Heart left ventricle (tissue), 13 donors: ENCODE measurements around the gene DNMT3A.

Experiments used
- CTCF ChIP-seq, 12 donors: fragments of 200-600 bp; sonication (generic) in 4 of 12; IDR thresholded peaks; one replicate each; pipeline versions ENCODE4 v1.5.0 to v1.8.0; 2018 to 2022; ENCODE audit warnings: antibody characterized with exemption in 12 of 12, mild to moderate bottlenecking in 5 of 12
- POLR2A ChIP-seq, 2 donors: fragments of 450-650 bp; IDR thresholded peaks; one replicate each; pipeline ENCODE4 v1.6.1; 2017; ENCODE audit warnings: antibody characterized with exemption in 2 of 2, mild to moderate bottlenecking in 2 of 2, moderate library complexity in 2 of 2
- donor health status: ischemic (EF 13 %, LVEDD 7.1; RV severe dilation, severe dysfunction).
- donor health status: DM: no; HTN: yes; CAD: no.
- donor health status: DM: no; HTN: no; CAD: no.
- donor health status: ischemic (EF 25% LVEDD 6.9; RV normal size, moderate dysfunction).
- donor health status: ischemic (EF 25% LVEDD 5.7; RV mildly dilated, moderate dysfunction).
- donor health status: ischemic (EF 35%, LVEDD 5.7; RV mildly dilated, moderate dysfunction).
- donor health status: nonischemic (EF 11% LVEDD 7.7; RV severe dilation, severe dysfunction).
- donor health status: DM: yes; HTN: yes; CAD: no.
- donor health status: PGD.
- donor health status: ischemic (EF 29% LVEDD 5.4; RV normal size, mild dysfunction).
- donor health status: nonischemic (EF 23%, LVEDD 6.1; RV moderate dilation, normal function).

GRCh38 chr2:25227576-25227975, 114.1 kb downstream of the DNMT3A start:
- TF ChIP-seq POLR2A (IDR thresholded peaks at IDR 0.05) (no peak), CTCF (IDR thresholded peaks at IDR 0.05) (no peak)
